Esophagus muscularis mucosa (tissue), 4 donors: ENCODE data around the gene MSN. TPM values are rescaled to one million over a fixed set of nuclear protein-coding genes. Genes with fewer than 3 reads are reported as not detected.
"Not testable (repeated sequence)": the region's sequence is repeated elsewhere in the genome, so short reads cannot be mapped to it uniquely, and the experiment has no call there.

Source experiments
- DNase-seq: peaks from one replicate; pipeline ENCODE4 v3.0.0-alpha.2; 2017; ENCODE audit errors: extremely low spot score
- H3K27ac ChIP-seq, 4 donors: fragments of 200-600 bp; sonication (generic); replicated peaks in 1 of 4; 1 replicate in 3 of 4; 2 replicates in 1 of 4; pipeline ENCODE4 v1.5.1; 2016 to 2019; ENCODE audit warnings: mild to moderate bottlenecking in 1 of 4
- H3K27me3 ChIP-seq, 4 donors: fragments of 200-600 bp; sonication (generic); one replicate each; pipeline versions ENCODE4 v1.5.1 to v1.6.0; 2016 to 2019
- H3K36me3 ChIP-seq, 4 donors: fragments of 200-600 bp; sonication (generic); one replicate each; pipeline ENCODE4 v1.5.1; 2016 to 2019
- H3K4me1 ChIP-seq, 4 donors: fragments of 200-600 bp; sonication (generic); one replicate each; pipeline ENCODE4 v1.5.1; 2016 to 2019
- H3K4me3 ChIP-seq, 4 donors: fragments of 200-600 bp; sonication (generic); 1 replicate in 2 of 4; 2 replicates in 2 of 4; pipeline ENCODE4 v1.5.1; 2016 to 2019; ENCODE audit warnings: mild to moderate bottlenecking in 4 of 4, moderate library complexity in 1 of 4
- H3K9me3 ChIP-seq, 4 donors: fragments of 200-600 bp; sonication (generic); 1 replicate in 3 of 4; 2 replicates in 1 of 4; pipeline ENCODE4 v1.5.1; 2016 to 2019
- CTCF ChIP-seq, 3 experiments: fragments of 200-600 bp in 2 of 3; fragments of 450-650 bp in 1 of 3; sonication (generic) in 2 of 3; IDR thresholded peaks; one replicate each; pipeline ENCODE4 v1.5.1; 2017 to 2019; ENCODE audit warnings: antibody characterized with exemption in 3 of 3, mild to moderate bottlenecking in 2 of 3, moderate library complexity in 1 of 3
- EP300 ChIP-seq: sonication (generic); formaldehyde crosslinking; IDR thresholded peaks from one replicate; pipeline ENCODE4 v1.6.1; 2017; ENCODE audit warnings: antibody characterized with exemption
- POLR2A ChIP-seq: fragments of 450-650 bp; IDR thresholded peaks from one replicate; pipeline ENCODE4 v1.6.1; 2017; ENCODE audit warnings: antibody characterized with exemption, moderate library complexity, mild to moderate bottlenecking, low read depth
- POLR2AphosphoS5 ChIP-seq, 2 donors: sonication (generic); formaldehyde crosslinking; IDR thresholded peaks; one replicate each; pipeline ENCODE4 v1.6.1; 2017; ENCODE audit warnings: antibody characterized with exemption in 2 of 2
- WGBS: methylation state at CpG from one replicate; pipeline ENCODE4 v1.1.5; 2018; 5-methylcytosine and 5-hydroxymethylcytosine counted together
- intact Hi-C: fragments of 100-400 bp; cut with DNase I; formaldehyde crosslinking; loops from one replicate; pipeline ENCODE4 v1.15.1; 2023
- total RNA-seq, 4 donors: library from RNA; depleted of rRNA; stranded (reverse); fragments of >200 nt; gene quantifications; one replicate each; pipeline versions ENCODE4 v1.1.0 to v1.2.1, GENCODE V29; 2016

MSN gene
- total RNA-seq, 4 donors from 2014 or later, result 206 to 311 (median 290) TPM

- DNase-seq, result no peak
- Histone ChIP-seq H3K27ac (peak overlapping the region; percentile 62 to 76 (median 66)), H3K9me3 (no peaks in the 10 kb centered on the region), H3K36me3 (no peaks in the 10 kb centered on the region), H3K27me3 (no peaks in the 10 kb centered on the region), H3K4me3 (no peak overlapping the region), H3K4me1 (peaks cover 14 to 18% (median 18%) of the 10 kb centered on the region in 4 donors)
- peak in 1 of 2 donors; percentile 14 for TF ChIP-seq POLR2AphosphoS5 (IDR thresholded peaks at IDR 0.05)
- no peak for TF ChIP-seq EP300
- intact Hi-C loops, result no loop called here
- 34% methylated on average over 3 of the region's 3 CpGs for WGBS
Observed at GRCh38 chrX:65635378-65635777, 32.1 kb upstream of the MSN start.

GRCh38 chrX:65635822-65636221 is 31.6 kb upstream of the MSN start:
- intact Hi-C loops, result no loop called here

GRCh38 chrX:65636261-65636660 is 31.2 kb upstream of the MSN start:
- H3K36me3 ChIP-seq, intact Hi-C loops, H3K9me3 ChIP-seq, H3K27me3 ChIP-seq, H3K4me3 ChIP-seq, DNase-seq: not testable (repeated sequence)
- Histone ChIP-seq H3K27ac (peak overlapping the region; percentile 62 to 76 (median 66)), H3K4me1 (peaks cover 14 to 18% (median 18%) of the 10 kb centered on the region in 4 donors)
- WGBS, result 66% methylated on average over 4 of the region's 4 CpGs

More at GRCh38 chrX:65635822-65636221, 31.6 kb upstream of the MSN start:
- Histone ChIP-seq H3K36me3 (no peaks in the 10 kb centered on the region), H3K27me3 (no peaks in the 10 kb centered on the region), H3K27ac (peak overlapping the region; percentile 62 to 76 (median 66)), H3K4me1 (peaks cover 14 to 18% (median 18%) of the 10 kb centered on the region in 4 donors), H3K9me3 (no peaks in the 10 kb centered on the region), H3K4me3 (no peak overlapping the region)
- TF ChIP-seq POLR2AphosphoS5 (IDR thresholded peaks at IDR 0.05) (no peak), CTCF (IDR thresholded peaks at IDR 0.05) (no peak), POLR2A (no peak), EP300 (no peak)
- no peak for DNase-seq
- 37% methylated on average over 2 of the region's 2 CpGs for WGBS

GRCh38 chrX:65637335-65637734 is 30.1 kb upstream of the MSN start:
- H3K4me3 ChIP-seq, result no peak overlapping the region
- H3K9me3 ChIP-seq, result no peaks in the 10 kb centered on the region
- H3K4me1 ChIP-seq, result peaks cover 14 to 18% (median 18%) of the 10 kb centered on the region in 4 donors
- no peak for TF ChIP-seq EP300
- TF ChIP-seq CTCF (IDR thresholded peaks at IDR 0.05), result no peak
- TF ChIP-seq POLR2AphosphoS5 (IDR thresholded peaks at IDR 0.05), result no peak
- TF ChIP-seq POLR2A, result no peak
- no peaks in the 10 kb centered on the region for H3K36me3 ChIP-seq
- intact Hi-C loops, result no loop called here
- no peaks in the 10 kb centered on the region for H3K27me3 ChIP-seq
- no peak overlapping the region for H3K27ac ChIP-seq
- no peak for DNase-seq
- WGBS, result 93% methylated on average over 5 of the region's 5 CpGs

GRCh38 chrX:65642914-65643491 is 24.5 kb upstream of the MSN start:
- no peak for TF ChIP-seq EP300
- no peak for TF ChIP-seq POLR2AphosphoS5 (IDR thresholded peaks at IDR 0.05)
- no peak for TF ChIP-seq POLR2A
- no peak for TF ChIP-seq CTCF (IDR thresholded peaks at IDR 0.05)
- no peaks in the 10 kb centered on the region for H3K27me3 ChIP-seq
- H3K36me3 ChIP-seq, result no peaks in the 10 kb centered on the region
- intact Hi-C loops, result loop anchor here (2.0 kb wide), 1 partner anchor 58 kb away; no protein-coding TSS in a partner anchor
- H3K4me1 ChIP-seq, result peaks cover 29 to 35% (median 32%) of the 10 kb centered on the region in 4 donors
- peak overlapping the region; percentile 67 to 75 (median 71) for H3K27ac ChIP-seq
- no peak overlapping the region for H3K4me3 ChIP-seq
- no peak for DNase-seq
- H3K9me3 ChIP-seq, result no peaks in the 10 kb centered on the region
- 37% methylated on average over 3 of the region's 3 CpGs for WGBS
